MCF 10A (cell line): ENCODE data around the gene LMF2. TPM values are rescaled to one million over a fixed set of nuclear protein-coding genes. Genes with fewer than 3 reads are reported as not detected.

ENCODE experiments used
- BruUV-seq: library from RNA; stranded (reverse); fragments of 400-500 nt; replicated peaks from 2 replicates; lab custom pipeline; 2021; lab: Mats Ljungman, UMichigan
- CTCF ChIA-PET: fragments of 300-600 bp; sonication (Branson Sonifier 250); formaldehyde crosslinking; extraction: SDS; loops from one replicate; lab custom pipeline; 2021; ENCODE audit warnings: antibody characterized with exemption, inconsistent platforms; lab: Yijun Ruan, JAX
- POLR2A ChIA-PET: fragments of 300-600, 350-650 bp; sonication (Branson Sonifier 250); formaldehyde crosslinking; extraction: SDS; loops from one replicate; lab custom pipeline; 2020; ENCODE audit warnings: antibody characterized with exemption, inconsistent platforms; lab: Yijun Ruan, JAX
- DNase-seq: peaks from one replicate; pipeline ENCODE4 v3.0.0-alpha.2; 2018; ENCODE audit not compliant: unreplicated experiment
- H3K27ac Mint-ChIP-seq: one replicate; pipeline ENCODE4 v1.8.0; 2022; ENCODE audit warnings: mild to moderate bottlenecking, low read depth, mixed read lengths; ENCODE audit not compliant: unreplicated experiment
- H3K27me3 Mint-ChIP-seq: one replicate; pipeline ENCODE4 v1.8.0; 2022; ENCODE audit warnings: mixed read lengths; ENCODE audit not compliant: insufficient read depth, unreplicated experiment
- H3K36me3 Mint-ChIP-seq: one replicate; pipeline ENCODE4 v1.8.0; 2022; ENCODE audit warnings: mild to moderate bottlenecking, moderate library complexity, mixed read lengths; ENCODE audit not compliant: insufficient read depth, unreplicated experiment
- H3K4me1 Mint-ChIP-seq: one replicate; pipeline ENCODE4 v1.8.0; 2022; ENCODE audit warnings: mixed read lengths; ENCODE audit not compliant: insufficient read depth, unreplicated experiment
- H3K4me3 Mint-ChIP-seq: one replicate; pipeline ENCODE4 v1.8.0; 2022; ENCODE audit warnings: mild to moderate bottlenecking, moderate library complexity, mixed read lengths; ENCODE audit not compliant: unreplicated experiment
- H3K9me3 Mint-ChIP-seq: one replicate; pipeline ENCODE4 v1.8.0; 2022; ENCODE audit warnings: mixed read lengths; ENCODE audit not compliant: unreplicated experiment
- intact Hi-C: fragments of 100-400 bp; cut with micrococcal nuclease; formaldehyde crosslinking; loops from 2 replicates; pipeline ENCODE4 v1.14.1; 2022
- total RNA-seq: library from RNA; stranded (reverse); gene quantifications from 2 replicates; pipeline ENCODE4 v1.2.3, GENCODE V29; 2022
- TF ChIP-seq, protein P1 (sequence below): fragments of 200-600 bp; IDR thresholded peaks from one replicate; pipeline ENCODE4 v1.8.0; 2022; ENCODE audit warnings: antibody characterized with exemption, mild to moderate bottlenecking; ENCODE audit not compliant: unreplicated experiment

LMF2 gene
- total RNA-seq, 1 experiment from 2014 or later, result 50.9 TPM

GRCh38 chr22:50506611-50507420 lies 686 bp downstream of the LMF2 start:
- Mint-ChIP-seq H3K4me3 (peak overlapping the region; percentile 92), H3K27ac (peak overlapping the region; percentile 93), H3K36me3 (peaks cover 7% of the 10 kb centered on the region), H3K9me3 (no peaks in the 10 kb centered on the region), H3K27me3 (no peaks in the 10 kb centered on the region), H3K4me1 (peaks cover 12% of the 10 kb centered on the region)
- TF ChIP-seq, protein P1, sequence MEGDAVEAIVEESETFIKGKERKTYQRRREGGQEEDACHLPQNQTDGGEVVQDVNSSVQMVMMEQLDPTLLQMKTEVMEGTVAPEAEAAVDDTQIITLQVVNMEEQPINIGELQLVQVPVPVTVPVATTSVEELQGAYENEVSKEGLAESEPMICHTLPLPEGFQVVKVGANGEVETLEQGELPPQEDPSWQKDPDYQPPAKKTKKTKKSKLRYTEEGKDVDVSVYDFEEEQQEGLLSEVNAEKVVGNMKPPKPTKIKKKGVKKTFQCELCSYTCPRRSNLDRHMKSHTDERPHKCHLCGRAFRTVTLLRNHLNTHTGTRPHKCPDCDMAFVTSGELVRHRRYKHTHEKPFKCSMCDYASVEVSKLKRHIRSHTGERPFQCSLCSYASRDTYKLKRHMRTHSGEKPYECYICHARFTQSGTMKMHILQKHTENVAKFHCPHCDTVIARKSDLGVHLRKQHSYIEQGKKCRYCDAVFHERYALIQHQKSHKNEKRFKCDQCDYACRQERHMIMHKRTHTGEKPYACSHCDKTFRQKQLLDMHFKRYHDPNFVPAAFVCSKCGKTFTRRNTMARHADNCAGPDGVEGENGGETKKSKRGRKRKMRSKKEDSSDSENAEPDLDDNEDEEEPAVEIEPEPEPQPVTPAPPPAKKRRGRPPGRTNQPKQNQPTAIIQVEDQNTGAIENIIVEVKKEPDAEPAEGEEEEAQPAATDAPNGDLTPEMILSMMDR, result no peak
- intact Hi-C loops, result loop anchor here (5.0 kb wide), 1 partner anchor 115 kb away; no protein-coding TSS in a partner anchor
- BruUV-seq, result TSS peak; percentile 25
- DNase-seq, result peak; percentile 18
- POLR2A ChIA-PET, result interaction anchor here (0.6 to 6.3 kb wide), 6 partner anchors 8 to 57 kb away, joined by 4 to 113 read pairs (median 16); partner anchors contain the start of genes SCO2, SYCE3 and TYMP
- CTCF ChIA-PET, result interaction anchor here (0.7 to 1.4 kb wide), 3 partner anchors 9 to 114 kb away, joined by 3 to 8 read pairs (median 4); partner anchors contain the start of gene SCO2

DNA sequence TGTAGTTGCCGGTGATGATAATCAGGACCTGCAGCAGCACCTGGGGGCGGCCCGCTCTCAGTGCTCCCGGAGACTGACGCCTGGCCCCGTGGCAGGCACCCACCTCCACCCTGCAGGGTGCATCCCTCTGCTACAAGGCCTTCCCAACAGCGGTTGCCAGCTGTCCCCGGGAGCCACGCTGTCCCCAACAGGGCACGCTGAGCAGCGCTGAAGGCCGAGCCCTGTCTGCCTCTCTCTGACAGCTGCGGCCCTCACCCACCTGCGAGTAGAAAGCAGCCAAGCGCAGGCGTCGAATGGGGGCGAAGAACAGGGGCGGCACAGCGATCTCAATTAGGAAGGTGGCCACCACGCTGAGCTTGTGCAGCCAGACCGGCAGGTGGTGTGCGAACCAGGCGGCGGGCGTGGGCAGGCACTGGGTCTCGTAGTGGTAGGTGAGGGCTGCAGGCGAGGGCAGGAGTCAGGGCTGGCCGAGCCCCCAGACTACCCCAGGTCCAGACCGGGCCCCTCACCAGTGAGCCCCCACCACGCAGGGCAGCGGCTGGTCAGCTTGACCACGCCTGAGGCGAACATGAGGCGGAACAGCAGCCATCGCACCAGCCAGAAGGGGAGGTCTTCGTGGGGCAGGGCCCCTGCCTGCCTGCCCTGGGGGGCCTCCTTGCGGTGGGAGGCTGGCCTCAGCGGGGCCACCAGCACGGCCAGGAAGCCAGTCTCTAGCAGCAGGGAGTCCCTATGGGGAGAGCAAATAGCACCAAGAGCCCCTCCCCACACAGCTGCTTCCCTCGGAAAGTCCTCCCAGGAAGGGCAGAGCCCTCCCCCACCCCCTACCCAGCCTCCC lies 1.5 kb downstream of the LMF2 start:
- Mint-ChIP-seq H3K27me3 (no peaks in the 10 kb centered on the region), H3K36me3 (no peaks in the 10 kb centered on the region), H3K4me1 (peaks cover 12% of the 10 kb centered on the region), H3K4me3 (peak overlapping the region; percentile 92), H3K9me3 (no peaks in the 10 kb centered on the region), H3K27ac (no peak overlapping the region)
- CTCF ChIA-PET, result interaction anchor here (0.7 to 1.4 kb wide), 3 partner anchors 9 to 115 kb away, joined by 3 to 8 read pairs (median 4); partner anchors contain the start of gene SCO2
- POLR2A ChIA-PET, result interaction anchor here (0.6 to 6.3 kb wide), 3 partner anchors 8 to 21 kb away, joined by 3 to 113 read pairs (median 5); partner anchors contain the start of gene SCO2
- TF ChIP-seq, protein P1, result no peak
- DNase-seq, result no peak
- no TSS peak for BruUV-seq
- intact Hi-C loops, result loop anchor here (5.0 kb wide), 1 partner anchor 116 kb away; no protein-coding TSS in a partner anchor

DNA sequence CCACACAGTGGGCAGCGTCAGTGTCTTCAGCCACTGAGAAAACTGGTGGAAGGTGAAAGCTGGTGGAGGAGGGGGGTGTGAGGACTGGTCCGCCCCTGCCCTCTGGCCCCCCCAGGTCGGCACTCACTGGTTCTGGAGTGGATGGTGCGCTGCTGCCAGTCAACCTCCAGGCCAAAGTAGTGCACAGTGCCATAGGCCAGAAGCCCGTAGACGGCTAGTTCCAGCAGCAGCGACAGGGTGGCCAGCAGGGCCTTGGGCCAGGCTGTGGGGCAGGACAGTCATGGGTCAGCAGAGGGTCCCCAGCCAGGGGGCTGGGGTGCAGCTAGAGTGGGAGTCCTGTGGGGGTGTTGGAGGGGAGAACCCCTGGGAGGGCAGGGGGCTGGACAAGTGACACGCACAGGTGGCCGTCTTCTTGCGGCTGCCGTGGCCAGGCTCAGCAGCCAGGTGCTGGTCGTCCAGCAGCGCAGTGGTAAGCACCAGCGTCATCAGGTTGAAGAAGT lies 2.2 kb downstream of the LMF2 start:
- BruUV-seq, result no TSS peak
- Mint-ChIP-seq H3K4me3 (peak overlapping the region; percentile 92), H3K4me1 (peaks cover 12% of the 10 kb centered on the region), H3K9me3 (no peaks in the 10 kb centered on the region), H3K27me3 (no peaks in the 10 kb centered on the region), H3K27ac (no peak overlapping the region), H3K36me3 (no peaks in the 10 kb centered on the region)
- intact Hi-C loops, result loop anchor here (5.0 kb wide), 1 partner anchor 117 kb away; no protein-coding TSS in a partner anchor
- TF ChIP-seq, protein P1, result no peak
- DNase-seq, result no peak
- ChIA-PET CTCF (interaction anchor here (0.6 kb wide), 1 partner anchor 88 kb away, joined by 3 read pairs; no protein-coding TSS in a partner anchor), POLR2A (interaction anchor here (1.0 kb wide), 1 partner anchor 20 kb away, joined by 3 read pairs; no protein-coding TSS in a partner anchor)
